GM21423 (cell line): ENCODE measurements around the gene NUDT16L1.
"Not testable (repeated sequence)": the region's sequence is repeated elsewhere in the genome, so short reads cannot be mapped to it uniquely, and the experiment has no call there.

Experiments used
- ATAC-seq: cut with Tn5 transposase; IDR thresholded peaks from one replicate; pipeline ENCODE4 v1.9.1; 2021; ENCODE audit warnings: mild to moderate bottlenecking, moderate library complexity; ENCODE audit not compliant: unreplicated experiment

The NUDT16L1 gene

DNA sequence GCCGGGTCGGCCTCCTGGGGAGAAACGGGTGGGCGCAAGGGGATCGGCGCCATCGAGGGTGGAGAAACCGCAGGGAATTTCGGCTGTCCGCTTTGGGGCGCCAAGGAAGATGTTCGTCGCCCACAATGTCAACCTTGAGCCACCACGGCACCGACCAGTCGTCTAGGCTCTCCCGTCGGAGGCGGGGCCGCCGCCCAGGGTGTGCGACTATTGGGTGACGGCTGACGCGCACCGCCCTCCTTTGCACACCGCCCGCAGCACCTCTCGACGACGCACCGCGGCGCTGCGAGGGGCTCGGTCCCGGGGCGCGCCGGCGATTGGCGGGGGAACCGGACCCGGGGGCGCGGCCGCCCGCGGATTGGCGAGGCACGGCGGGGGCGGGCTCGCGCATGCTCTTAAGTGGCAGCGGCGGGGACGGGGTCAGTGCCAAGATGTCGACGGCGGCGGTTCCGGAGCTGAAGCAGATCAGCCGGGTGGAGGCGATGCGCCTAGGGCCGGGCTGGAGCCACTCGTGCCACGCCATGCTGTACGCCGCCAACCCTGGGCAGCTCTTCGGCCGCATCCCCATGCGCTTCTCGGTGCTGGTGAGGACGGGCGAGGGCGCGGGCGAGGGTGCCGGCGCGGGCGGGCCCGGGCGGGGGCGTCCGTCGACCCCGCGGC lies at the start of gene NUDT16L1:
Gene NUDT16L1 (plus strand): TSS at position 267 of the 660 bp plus-strand sequence. CDS start 165 bp downstream, at position 432.
- peak; percentile 94 for ATAC-seq

DNA sequence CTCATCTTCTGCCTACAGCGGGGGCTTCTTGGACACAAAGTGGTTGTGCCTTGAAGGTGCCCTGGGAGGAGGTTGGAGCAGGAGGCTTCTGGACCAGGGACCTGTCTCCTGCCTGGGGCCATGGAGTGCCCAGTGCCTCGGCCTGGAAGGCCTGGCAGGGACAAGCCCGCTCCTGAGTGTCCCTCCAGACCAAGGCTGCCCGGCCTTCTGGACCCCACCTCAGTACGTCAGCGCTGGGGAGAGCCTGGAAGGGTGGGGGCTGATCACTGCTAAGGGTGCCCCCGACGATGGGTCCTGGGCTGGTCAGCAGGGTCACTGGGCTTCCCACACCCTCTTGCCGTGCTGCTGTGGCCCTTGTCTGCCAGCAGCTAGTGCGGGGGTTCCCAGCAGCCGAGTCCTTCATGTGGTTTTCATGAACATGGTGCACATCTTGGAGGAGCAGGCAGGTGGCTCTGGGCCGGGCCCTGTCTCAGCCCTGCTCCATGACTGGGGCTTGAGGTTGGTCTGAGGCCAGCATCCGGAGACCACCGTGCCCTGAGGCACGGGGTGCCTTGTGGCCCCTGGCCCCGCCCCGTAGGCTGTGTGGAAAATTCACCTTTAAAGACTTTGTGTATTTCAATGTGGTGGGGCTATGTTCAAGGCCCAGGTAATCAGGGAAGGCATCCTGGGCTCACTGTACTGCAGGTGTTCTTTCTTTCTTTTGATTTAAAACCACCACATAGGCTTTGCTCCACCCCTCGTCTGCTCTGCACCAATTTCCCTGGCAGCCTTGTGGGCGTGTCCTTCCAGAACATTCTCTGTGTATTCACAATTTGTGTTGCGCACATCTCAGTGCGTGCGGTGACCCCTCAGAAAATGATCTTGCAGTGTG lies 46.4 kb upstream of the NUDT16L1 start:
- no peak for ATAC-seq

DNA sequence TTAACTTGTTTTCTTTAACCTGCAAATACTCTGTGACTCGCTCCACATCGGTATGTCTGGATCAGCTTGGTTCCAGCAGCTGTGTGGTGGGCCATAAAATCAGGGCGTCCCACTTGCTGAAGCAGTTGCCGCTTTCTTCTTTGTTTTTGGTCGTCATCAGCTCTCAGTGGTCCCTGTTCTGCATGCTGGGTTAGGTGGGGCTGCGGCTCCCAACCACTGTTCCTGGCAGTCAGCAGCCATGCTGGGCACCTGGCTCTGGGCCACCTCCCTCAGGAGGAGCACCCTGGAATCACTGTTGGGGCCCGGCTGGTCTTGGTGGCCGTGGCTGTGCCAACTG lies 45.8 kb upstream of the NUDT16L1 start:
- ATAC-seq: no peak

DNA sequence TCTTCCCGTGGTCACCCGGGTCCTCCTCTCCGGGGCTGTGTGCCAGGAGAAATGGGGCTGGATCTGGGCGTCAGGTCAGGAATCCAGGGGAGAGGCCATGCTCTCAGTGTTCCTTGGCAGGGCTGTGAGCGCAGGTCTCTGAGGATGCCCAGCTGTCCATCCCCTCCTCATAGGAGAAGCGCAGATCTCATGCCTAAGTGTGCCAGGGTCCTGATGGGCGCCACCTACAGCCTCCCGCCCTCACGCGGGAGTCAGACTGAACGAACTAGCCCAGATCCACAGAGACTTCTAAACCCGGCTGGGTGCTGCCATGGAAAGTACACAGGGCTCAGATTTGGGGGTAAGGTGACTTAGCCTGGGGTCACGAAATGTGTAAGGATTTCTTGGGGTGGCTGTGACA lies 44.4 kb upstream of the NUDT16L1 start:
- no peak for ATAC-seq

DNA sequence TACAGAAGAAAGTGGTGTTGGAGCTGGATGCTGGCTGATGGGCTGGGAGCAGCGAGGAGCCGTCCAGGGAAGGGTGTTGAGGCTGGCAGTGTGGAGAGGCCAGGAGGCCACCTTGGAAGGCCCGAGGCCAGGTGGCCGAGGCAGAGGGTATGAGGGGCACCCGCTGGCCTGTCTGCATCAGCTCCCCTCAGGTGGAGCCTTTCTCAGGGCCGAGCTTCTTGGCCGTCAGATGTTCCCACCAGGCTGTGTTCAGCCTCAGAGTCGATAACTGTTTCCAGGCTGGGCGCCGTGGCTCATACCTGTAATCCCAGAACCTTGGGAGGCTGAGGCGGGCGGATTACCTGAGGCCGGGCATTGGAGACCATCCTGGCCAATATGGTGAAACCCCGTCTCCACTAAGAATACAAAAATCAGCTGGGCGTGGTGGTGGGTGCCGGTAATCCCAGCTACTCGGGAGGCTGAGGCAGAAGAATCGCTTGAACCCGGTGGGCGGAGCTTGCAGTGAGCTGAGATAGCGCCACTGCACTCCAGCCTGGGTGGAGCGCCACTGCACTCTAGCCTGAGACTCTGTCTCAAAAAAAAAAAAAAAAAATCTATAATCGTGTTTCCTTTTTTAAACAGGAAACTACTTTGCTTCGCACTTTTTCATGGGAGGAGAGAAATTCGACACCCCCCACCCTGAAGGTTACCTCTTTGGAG lies 43.5 kb upstream of the NUDT16L1 start:
- no peak for ATAC-seq

DNA sequence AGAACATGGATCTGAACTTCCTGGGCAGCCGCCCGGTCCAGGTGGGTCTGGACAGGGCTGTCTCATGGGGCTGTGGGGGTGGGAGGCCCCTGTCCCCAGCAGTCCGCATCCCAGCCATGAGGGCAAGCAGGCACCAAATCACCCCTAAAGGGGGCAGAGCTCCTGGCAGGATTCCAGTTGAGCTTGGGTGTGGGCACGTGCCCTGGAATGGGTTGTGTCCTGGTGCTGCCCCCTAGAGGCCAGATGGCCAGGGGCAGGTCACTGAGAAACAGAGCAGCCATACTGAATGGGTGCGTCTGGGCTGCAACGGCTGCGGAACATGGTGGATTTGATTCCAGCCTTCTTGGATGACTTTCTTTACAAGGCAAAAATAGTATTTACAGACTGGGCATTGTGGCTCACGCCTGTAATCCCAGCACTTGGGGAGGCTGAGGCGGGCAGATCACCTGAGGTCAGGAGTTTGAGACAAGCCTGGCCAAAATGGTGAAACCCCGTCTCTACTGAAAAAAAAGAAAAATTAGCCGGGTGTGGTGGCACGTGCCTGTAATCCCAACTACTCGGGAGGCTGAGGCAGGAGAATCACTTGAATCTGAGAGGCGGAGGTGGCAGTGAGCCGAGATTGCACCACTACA lies 42.8 kb upstream of the NUDT16L1 start:
- not testable (repeated sequence) for ATAC-seq

DNA sequence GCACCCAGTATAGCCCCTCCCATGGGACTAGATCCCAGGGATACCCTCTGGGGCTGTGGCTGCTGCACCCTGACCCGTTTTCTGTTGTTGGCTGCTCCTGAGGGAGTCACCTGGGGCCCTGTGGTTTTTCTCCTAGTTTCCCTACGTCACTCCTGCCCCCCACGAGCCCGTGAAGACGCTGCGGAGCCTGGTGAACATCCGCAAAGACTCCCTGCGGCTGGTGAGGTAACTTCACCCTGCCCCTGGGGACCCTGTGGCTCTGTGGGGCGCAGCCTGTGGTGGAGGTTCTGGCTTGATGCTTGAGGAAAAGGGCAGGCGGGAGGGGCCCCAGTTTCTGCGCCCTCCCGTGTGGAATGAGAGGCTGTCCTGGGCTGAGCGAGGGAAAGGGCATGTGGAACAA lies 41.5 kb upstream of the NUDT16L1 start:
- peak; percentile 39 for ATAC-seq

DNA sequence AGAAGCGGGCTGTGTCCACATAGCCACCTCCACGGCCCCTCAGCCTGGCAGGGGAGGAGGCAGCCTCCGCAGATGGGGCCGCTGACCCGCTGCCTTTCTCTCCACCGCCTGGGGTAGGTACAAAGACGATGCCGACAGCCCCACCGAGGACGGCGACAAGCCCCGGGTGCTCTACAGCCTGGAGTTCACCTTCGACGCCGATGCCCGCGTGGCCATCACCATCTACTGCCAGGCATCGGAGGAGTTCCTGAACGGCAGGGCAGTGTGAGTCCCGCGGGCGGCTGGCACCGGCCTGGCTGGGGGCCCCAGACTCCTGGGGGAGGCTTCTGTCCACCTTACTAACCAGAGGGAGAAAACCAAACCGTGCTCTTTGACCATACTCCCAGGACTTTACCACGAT lies 40.8 kb upstream of the NUDT16L1 start:
- no peak for ATAC-seq

DNA sequence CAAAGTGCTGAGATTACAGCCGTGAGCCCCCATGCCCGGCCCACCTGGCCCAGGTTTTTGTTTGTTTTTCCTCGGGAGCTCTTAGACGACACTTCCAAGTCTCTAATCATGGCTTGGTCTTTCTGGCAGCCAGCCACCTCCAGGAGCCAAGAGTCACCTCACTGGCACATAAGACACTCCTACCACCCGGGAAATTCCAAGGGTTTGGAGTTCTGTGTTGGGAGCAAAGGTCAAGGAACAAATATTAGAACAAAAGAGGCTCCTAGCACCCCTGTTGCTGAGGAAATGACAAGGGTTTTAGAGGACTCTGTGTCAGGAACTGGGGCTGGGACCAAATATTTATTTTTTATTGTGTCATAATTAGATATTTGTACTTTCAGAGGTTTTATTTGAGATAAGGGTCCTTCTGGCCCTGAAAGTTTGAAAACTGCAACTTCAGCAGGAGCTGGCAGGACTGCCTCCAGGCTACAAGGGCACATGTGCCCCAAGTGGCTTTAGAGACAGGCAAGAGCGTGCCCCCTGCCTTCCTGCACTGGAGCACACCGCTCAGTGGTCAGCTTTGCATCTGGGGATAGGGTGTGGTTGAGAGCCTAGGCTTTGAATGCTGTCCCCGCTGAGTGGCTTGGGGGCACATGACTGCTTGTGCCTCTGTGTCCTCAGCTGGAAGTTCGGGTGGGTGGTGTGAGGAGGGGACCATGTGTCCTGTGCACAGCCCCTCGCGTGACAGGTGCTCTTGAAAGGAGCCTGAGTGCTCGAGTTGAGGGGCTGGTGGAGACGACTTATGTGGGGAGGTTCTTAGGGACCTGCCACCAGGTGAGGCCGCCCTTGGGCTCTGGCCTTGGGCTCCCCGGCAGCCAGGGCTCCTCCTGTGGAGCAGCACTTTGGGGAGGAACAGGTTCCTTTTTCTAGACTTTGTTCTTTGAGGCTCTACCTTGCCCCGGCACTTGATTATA lies 39.1 kb upstream of the NUDT16L1 start:
- no peak for ATAC-seq

DNA sequence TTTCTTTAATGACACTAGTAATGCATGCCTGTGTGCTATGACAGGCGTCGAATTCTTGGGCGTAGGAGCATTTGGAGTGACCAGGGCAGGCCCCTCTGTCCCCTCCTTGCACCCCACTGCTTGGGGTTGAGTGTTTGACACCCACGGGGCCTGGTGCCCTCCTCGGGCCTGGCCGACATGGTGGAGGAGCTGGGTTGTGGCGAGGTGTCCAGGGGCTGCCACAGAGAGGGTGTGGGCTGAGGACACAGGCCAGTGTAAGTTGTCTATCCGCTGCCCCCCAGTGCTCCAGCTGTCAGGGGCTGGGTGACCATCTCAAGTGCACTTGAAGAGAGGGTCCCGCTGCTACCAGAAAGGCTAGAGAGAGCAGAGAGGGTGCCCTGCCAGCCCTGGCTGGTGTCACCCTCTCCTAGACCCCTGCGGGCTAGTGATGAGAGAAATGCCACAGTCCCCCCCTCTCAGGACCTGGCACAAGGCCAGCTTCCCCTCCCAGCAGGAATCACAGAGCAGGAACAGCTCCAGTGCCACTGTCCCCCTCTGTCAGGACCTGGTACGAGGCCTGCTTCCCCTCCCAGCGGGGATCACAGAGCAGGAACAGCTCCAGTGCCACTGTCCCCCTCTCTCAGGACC lies 38.3 kb upstream of the NUDT16L1 start:
- ATAC-seq: no peak

DNA sequence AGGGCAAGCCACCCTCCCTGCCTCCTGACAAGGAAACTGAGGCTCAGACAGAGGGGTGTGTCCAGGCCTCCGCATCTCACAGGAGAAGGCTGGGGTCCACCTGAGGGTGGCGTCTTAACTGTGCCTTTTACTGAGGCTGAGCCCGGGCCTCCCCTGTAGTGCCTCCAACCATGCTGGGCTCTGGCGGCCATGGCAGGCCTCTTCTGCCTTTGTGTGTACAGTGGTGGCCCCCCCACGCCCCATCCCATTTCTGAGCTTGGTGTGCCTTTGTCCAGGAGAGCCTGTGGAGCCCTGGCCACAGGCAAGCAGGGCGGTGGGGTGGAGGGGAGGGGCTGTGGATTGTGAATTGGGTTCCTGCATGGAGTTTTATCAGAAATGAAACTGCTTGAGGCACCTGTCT lies 37.6 kb upstream of the NUDT16L1 start:
- ATAC-seq: no peak

DNA sequence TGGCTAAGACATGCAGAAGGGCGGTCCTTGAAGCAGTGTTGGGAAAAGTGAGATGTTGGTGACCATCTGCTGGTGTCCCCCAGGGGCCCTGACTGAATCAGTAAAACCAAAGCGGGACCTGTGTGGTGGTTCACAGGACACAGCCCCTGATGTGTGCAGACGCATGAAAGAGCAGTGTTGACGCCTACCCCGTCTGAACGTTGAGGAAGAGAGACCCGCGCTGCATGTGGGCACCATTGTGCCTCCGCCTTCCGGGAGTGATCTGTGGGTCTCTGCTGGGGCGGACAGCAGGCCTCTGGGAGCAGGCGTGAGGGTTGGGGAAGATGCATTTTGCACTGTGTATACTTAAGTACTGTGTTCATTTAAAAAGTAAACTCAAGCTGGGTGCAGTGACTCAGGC lies 37.1 kb upstream of the NUDT16L1 start:
- ATAC-seq: no peak

DNA sequence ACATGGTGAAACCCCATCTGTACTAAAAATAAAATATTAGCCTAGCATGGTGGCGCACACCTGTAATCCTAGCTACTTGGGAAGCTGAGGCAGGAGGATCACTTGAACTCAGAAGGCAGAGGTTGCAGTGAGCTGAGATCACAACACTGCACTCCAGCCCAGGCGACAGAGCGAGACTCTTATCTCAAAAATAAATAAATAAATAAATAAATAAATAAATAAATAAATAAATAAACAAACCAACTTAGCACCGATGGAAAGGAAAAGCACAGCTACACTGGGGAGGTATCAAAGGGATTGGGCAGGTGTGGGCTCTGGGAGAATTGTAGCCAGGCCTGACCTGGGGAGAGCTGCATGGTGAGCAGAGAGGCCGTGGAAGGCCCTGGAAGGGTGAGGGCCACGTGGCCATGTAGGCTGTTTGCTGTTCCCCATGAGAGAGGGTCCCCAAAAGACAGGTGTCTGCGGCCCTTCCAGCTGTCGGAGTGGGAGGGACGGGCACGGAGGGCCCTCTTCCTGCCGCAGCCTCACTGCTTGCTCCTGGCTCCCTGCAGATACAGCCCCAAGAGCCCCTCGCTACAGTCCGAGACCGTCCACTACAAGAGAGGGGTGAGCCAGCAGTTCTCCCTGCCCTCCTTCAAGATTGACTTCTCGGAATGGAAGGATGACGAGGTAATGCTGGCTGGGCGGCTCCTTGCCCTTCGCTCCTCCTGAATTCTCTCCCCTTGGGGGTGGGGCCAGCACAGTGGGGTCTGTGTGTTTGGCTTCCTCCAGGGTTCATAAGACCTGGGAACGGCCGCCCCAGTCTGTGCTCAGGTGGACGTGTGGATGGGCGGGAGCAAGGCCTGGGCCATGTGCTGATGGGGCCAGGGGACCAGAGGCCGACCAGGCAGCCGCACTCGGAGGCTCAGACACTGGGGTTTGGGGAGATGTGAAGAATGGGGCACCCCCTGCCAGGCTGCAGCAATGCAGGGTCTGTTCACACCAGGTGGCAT lies 36.4 kb upstream of the NUDT16L1 start:
- ATAC-seq: no peak

DNA sequence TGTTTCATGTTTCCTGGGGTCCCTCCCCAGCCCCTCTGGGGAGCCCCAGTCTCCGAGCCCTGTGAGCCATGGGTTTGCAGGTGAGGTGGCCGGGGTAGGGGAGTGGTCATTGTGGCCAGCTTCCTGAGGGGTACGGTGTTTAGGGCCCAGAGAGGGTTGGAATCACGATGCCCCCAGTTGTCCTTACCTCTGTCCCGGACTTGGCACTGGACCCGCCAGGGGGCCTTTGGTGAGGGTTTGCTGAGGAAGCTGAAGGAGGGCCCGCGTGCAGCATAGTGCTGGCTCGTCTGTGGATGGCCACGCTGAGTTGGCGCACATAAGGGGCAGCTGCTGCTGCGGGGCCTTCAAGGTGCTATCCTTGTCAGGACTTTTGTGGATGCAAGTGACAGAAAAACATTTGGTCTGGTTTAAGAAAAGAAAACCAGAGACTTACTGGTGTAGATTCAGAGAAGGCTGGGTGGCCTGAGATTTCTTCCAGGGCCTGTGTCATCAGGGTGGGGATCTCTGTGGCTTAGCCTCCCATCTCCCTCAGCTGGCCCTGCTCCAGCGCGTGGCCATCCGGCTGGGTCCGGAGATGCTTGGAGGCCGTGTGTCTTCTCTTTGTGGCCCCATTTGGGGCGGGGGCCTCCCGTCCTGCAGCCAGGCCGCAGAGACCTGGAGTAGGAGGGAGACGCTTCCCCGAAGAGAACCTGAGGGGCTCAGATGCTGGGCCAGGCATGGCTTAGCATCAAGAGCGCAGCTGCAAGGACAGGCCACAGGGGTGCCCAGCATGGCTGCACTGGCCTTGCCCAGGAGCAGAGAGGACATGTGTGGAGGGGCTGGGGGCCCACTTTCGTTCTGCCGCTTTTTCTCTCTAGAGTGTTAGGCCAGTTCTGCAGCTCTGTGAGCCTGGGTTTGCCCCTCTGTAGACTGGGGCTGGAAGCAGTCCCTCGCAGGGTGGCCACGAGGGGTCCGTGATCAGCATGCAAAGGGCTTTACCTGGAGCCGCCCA lies 33.7 kb upstream of the NUDT16L1 start:
- ATAC-seq: no peak

DNA sequence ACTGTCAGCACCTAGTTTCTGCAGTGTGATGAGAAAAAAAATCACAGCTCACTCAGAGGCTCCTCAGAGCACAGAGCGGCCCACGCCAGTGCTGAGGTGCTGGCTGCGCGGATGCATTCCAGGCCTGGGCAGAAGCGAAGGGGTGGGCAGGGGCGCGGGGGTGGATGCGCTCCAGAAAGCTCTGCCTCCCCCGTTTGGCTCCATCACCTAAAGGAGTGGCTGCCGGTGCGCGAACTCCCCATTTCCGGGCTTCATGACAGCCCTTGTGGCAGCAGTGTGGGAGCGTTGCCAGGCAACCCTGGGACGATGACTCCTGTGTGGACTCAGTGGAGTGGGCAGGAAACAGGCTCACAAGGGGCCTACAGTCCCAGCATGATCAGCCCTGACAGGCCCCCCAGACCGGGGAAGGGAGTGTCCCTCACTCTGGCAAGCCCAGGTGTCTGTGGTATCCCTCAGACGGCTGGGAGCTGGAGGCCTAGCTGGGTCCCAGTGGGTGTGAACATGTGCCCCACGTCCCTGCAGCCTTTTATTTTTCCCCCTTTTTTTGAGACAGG lies 32.8 kb upstream of the NUDT16L1 start:
- no peak for ATAC-seq

DNA sequence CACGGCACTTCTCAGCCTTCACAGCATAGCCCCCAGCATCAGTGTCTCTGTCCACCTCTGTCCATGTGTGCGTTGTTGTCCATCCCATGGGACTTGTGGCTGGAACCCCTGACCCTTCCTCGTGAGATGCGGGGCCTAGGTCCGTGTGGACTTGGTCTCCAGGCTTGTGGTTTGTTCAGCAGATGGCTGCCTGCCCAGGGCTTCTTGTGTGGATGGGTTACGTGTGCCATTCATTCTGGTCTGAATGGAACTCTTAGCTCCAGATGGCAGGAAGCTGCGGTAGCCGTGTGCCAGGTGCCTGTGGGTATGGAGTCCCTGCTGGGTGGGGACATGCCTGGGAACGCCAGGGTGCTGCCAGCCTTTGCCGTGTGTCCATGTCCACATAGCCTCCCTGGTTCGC lies 31.7 kb upstream of the NUDT16L1 start:
- ATAC-seq: no peak

DNA sequence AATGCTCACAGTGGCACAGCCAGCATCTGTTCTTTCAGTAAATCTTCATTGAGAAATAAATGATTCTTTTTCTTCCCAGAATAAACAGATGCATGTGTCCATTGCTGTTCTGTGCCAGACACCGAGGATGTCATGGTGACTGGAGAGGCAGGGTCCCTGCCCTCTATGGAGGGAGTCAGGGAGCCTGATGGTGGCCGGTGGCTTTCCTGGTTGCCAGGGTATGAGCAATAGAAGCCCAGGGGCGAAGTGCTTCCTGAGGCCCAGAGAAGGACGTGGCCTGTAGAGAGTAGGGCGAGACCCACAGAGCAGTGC lies 29.9 kb upstream of the NUDT16L1 start:
- ATAC-seq: no peak
